SU-DHL-6 (cell line): ENCODE measurements around the gene SLC39A3.

Source experiments
- H2AFZ ChIP-seq: fragments of 200-600 bp; sonication (generic); 2 replicates; pipeline ENCODE4 v1.6.1; 2014; ENCODE audit warnings: low read depth, mild to moderate bottlenecking, moderate library complexity, mixed read lengths, antibody characterized with exemption, low read length; ENCODE audit not compliant: severe bottlenecking
- H3F3A ChIP-seq: fragments of 200-600 bp; shearing (Covaris generic); 2 replicates; pipeline ENCODE4 v1.6.0; 2016; ENCODE audit warnings: antibody characterized with exemption, mild to moderate bottlenecking; ENCODE audit not compliant: insufficient read depth
- H3K27ac ChIP-seq: fragments of 200-600 bp; sonication (generic); 2 replicates; pipeline ENCODE4 v1.5.1; 2016; ENCODE audit warnings: low read depth, mild to moderate bottlenecking, low read length, moderate library complexity, mixed read lengths
- H3K27me3 ChIP-seq: fragments of 200-600 bp; sonication (generic), shearing (Covaris generic); 2 replicates; pipeline ENCODE4 v1.6.0; 2014; ENCODE audit warnings: mild to moderate bottlenecking, low read length
- H3K36me3 ChIP-seq: fragments of 200-600 bp; sonication (generic); 2 replicates; pipeline ENCODE4 v1.6.1; 2014; ENCODE audit warnings: mild to moderate bottlenecking, low read length, mixed read lengths
- H3K4me2 ChIP-seq: fragments of 300-600, 200-600 bp; shearing (Covaris generic), sonication (generic); 2 replicates; pipeline ENCODE4 v1.6.0; 2014; ENCODE audit warnings: low read length, low read depth, mild to moderate bottlenecking; ENCODE audit not compliant: poor library complexity, severe bottlenecking
- H3K4me3 ChIP-seq: fragments of 200-600 bp; sonication (generic); 2 replicates; pipeline ENCODE4 v1.5.1; 2014; ENCODE audit warnings: antibody characterized with exemption, low read length, mild to moderate bottlenecking, mixed read lengths; ENCODE audit not compliant: insufficient read depth, poor library complexity, severe bottlenecking
- H3K79me2 ChIP-seq: fragments of 200-600 bp; sonication (generic); 2 replicates; pipeline ENCODE4 v1.6.1; 2014; ENCODE audit warnings: mild to moderate bottlenecking, low read length, moderate library complexity; ENCODE audit not compliant: insufficient read depth
- H3K9ac ChIP-seq: fragments of 200-600 bp; sonication (generic); 2 replicates; pipeline ENCODE4 v1.7.0; 2014; ENCODE audit warnings: mild to moderate bottlenecking, low read length
- H3K9me2 ChIP-seq: fragments of 200-600 bp; sonication (generic); replicated peaks from 2 replicates; pipeline ENCODE4 v1.6.1; 2014; ENCODE audit warnings: low read length; ENCODE audit not compliant: insufficient read depth
- H3K9me3 ChIP-seq: fragments of 200-600 bp; sonication (generic); 2 replicates; pipeline ENCODE4 v1.6.1; 2014; ENCODE audit warnings: low read length, mixed read lengths; ENCODE audit not compliant: insufficient read depth
- H4K20me1 ChIP-seq: fragments of 200-600 bp; sonication (generic); 2 replicates; pipeline ENCODE4 v1.6.1; 2014; ENCODE audit warnings: low read depth, mild to moderate bottlenecking, antibody characterized with exemption, low read length, moderate library complexity, mixed read lengths
- CTCF ChIP-seq: fragments of 200-600 bp; sonication (generic); IDR thresholded peaks from one replicate; pipeline ENCODE4 v1.5.1; 2017; ENCODE audit warnings: antibody characterized with exemption, mild to moderate bottlenecking, low read length, moderate library complexity; ENCODE audit not compliant: insufficient read depth, poor library complexity, severe bottlenecking
- EZH2phosphoT487 ChIP-seq: fragments of 200-600 bp; sonication (generic), shearing (Covaris generic); conservative IDR thresholded peaks from 2 replicates; pipeline ENCODE4 v1.6.1; 2018; ENCODE audit warnings: mild to moderate bottlenecking, antibody characterized with exemption, low read length, moderate library complexity, mixed read lengths

SLC39A3 gene

GRCh38 chr19:2769218-2769617 lies 29.4 kb upstream of the SLC39A3 start:
- H4K20me1 ChIP-seq = no peaks in the 10 kb centered on the region; the same call in 1 of the 2 replicates
- H3K9me2 ChIP-seq = no peaks in the 10 kb centered on the region
- no peaks in the 10 kb centered on the region for H3F3A ChIP-seq
- H3K27me3 ChIP-seq = no peaks in the 10 kb centered on the region
- H3K79me2 ChIP-seq = peaks cover 40% of the 10 kb centered on the region
- no peak overlapping the region for H2AFZ ChIP-seq
- H3K9ac ChIP-seq = no peak overlapping the region
- H3K27ac ChIP-seq = no peak overlapping the region
- H3K36me3 ChIP-seq = no peaks in the 10 kb centered on the region
- no peaks in the 10 kb centered on the region for H3K9me3 ChIP-seq
- H3K4me2 ChIP-seq = no peak overlapping the region
- no peak for TF ChIP-seq CTCF
- no peak for TF ChIP-seq EZH2phosphoT487
- no peak overlapping the region for H3K4me3 ChIP-seq

GRCh38 chr19:2768365-2769132 lies 28.7 kb upstream of the SLC39A3 start:
- no peaks in the 10 kb centered on the region for H3K9me3 ChIP-seq
- H3K27ac ChIP-seq = no peak overlapping the region
- no peaks in the 10 kb centered on the region; the same call in 1 of the 2 replicates for H4K20me1 ChIP-seq
- no peaks in the 10 kb centered on the region for H3K27me3 ChIP-seq
- H3K36me3 ChIP-seq = no peaks in the 10 kb centered on the region
- no peak overlapping the region for H2AFZ ChIP-seq
- TF ChIP-seq EZH2phosphoT487 (no peak), CTCF (no peak)
- H3K9ac ChIP-seq = no peak overlapping the region
- no peaks in the 10 kb centered on the region for H3K9me2 ChIP-seq
- peaks cover 35% of the 10 kb centered on the region for H3K79me2 ChIP-seq
- H3K4me3 ChIP-seq = no peak overlapping the region
- H3K4me2 ChIP-seq = no peak overlapping the region
- H3F3A ChIP-seq = no peaks in the 10 kb centered on the region

- Histone ChIP-seq H3F3A (no peaks in the 10 kb centered on the region), H3K27me3 (no peaks in the 10 kb centered on the region), H3K4me2 (no peak overlapping the region), H3K9me3 (no peaks in the 10 kb centered on the region), H3K36me3 (no peaks in the 10 kb centered on the region), H4K20me1 (no peaks in the 10 kb centered on the region; the same call in 1 of the 2 replicates), H3K9me2 (no peaks in the 10 kb centered on the region), H3K79me2 (peaks cover 35% of the 10 kb centered on the region), H3K27ac (no peak overlapping the region), H2AFZ (no peak overlapping the region), H3K9ac (no peak overlapping the region), H3K4me3 (no peak overlapping the region)
- TF ChIP-seq EZH2phosphoT487 (no peak), CTCF (no peak)
These were observed 27.9 kb upstream of the SLC39A3 start for GRCh38 chr19:2767688-2768087.
